Hepatocyte (in vitro differentiated cells): ENCODE measurements around the gene FAM222B.

ENCODE experiments used
- EZH2 ChIP-seq: fragments of 200-600 bp; sonication (generic); IDR thresholded peaks from 2 replicates; pipeline ENCODE4 v1.6.1; 2016; ENCODE audit warnings: antibody characterized with exemption, mild to moderate bottlenecking, borderline replicate concordance
- TF ChIP-seq, protein P1 (sequence below): fragments of 200-600 bp; sonication (generic); IDR thresholded peaks from 2 replicates; pipeline ENCODE4 v1.5.1; 2016; ENCODE audit warnings: antibody characterized with exemption, mild to moderate bottlenecking; ENCODE audit not compliant: poor library complexity

GRCh38 chr17:28834420-28834819, 8.2 kb downstream of the FAM222B start:
- no peak for TF ChIP-seq EZH2
- TF ChIP-seq, protein P1, sequence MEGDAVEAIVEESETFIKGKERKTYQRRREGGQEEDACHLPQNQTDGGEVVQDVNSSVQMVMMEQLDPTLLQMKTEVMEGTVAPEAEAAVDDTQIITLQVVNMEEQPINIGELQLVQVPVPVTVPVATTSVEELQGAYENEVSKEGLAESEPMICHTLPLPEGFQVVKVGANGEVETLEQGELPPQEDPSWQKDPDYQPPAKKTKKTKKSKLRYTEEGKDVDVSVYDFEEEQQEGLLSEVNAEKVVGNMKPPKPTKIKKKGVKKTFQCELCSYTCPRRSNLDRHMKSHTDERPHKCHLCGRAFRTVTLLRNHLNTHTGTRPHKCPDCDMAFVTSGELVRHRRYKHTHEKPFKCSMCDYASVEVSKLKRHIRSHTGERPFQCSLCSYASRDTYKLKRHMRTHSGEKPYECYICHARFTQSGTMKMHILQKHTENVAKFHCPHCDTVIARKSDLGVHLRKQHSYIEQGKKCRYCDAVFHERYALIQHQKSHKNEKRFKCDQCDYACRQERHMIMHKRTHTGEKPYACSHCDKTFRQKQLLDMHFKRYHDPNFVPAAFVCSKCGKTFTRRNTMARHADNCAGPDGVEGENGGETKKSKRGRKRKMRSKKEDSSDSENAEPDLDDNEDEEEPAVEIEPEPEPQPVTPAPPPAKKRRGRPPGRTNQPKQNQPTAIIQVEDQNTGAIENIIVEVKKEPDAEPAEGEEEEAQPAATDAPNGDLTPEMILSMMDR = no peak
